HG03521 (cell line): ENCODE results near the gene ZNF367.
"Not testable (repeated sequence)": the region's sequence is repeated elsewhere in the genome, so short reads cannot be mapped to it uniquely, and the experiment has no call there.

Experiments used
- ATAC-seq: cut with Tn5 transposase; IDR thresholded peaks from one replicate; pipeline ENCODE4 v1.9.1; 2021; ENCODE audit warnings: mild to moderate bottlenecking, moderate library complexity; ENCODE audit not compliant: unreplicated experiment

Gene ZNF367

GRCh38 chr9:96375507-96375906, 42.7 kb downstream of the ZNF367 start:
- ATAC-seq: not testable (repeated sequence)

GRCh38 chr9:96367943-96368342, 50.2 kb downstream of the ZNF367 start:
- ATAC-seq: no peak

- no peak for ATAC-seq
Observed at GRCh38 chr9:96363175-96363967, 54.8 kb downstream of the ZNF367 start.

- not testable (repeated sequence) for ATAC-seq
Observed at GRCh38 chr9:96362119-96362518, 56.1 kb downstream of the ZNF367 start.

- ATAC-seq: no peak
Observed at GRCh38 chr9:96361668-96362067, 56.5 kb downstream of the ZNF367 start.

- ATAC-seq: no peak
Observed at GRCh38 chr9:96360976-96361375, 57.2 kb downstream of the ZNF367 start.

GRCh38 chr9:96360523-96360922, 57.6 kb downstream of the ZNF367 start:
- not testable (repeated sequence) for ATAC-seq

GRCh38 chr9:96350866-96351265, 67.3 kb downstream of the ZNF367 start:
- ATAC-seq: no peak

GRCh38 chr9:96348261-96348660, 69.9 kb downstream of the ZNF367 start:
- no peak for ATAC-seq

GRCh38 chr9:96345551-96345950, 72.6 kb downstream of the ZNF367 start:
- no peak for ATAC-seq

GRCh38 chr9:96344458-96345180, 73.6 kb downstream of the ZNF367 start:
- no peak for ATAC-seq

GRCh38 chr9:96343515-96344360, 74.4 kb downstream of the ZNF367 start:
- ATAC-seq: no peak

- no peak for ATAC-seq
Observed at GRCh38 chr9:96342571-96343245, 75.5 kb downstream of the ZNF367 start.

GRCh38 chr9:96340707-96341106, 77.5 kb downstream of the ZNF367 start:
- no peak for ATAC-seq

GRCh38 chr9:96338299-96338698, 79.9 kb downstream of the ZNF367 start:
- ATAC-seq: no peak
